ENCODE results near the gene HSBP1L1. TPM values are rescaled to one million over a fixed set of nuclear protein-coding genes. Genes with fewer than 3 reads are reported as not detected.

Gene HSBP1L1
- total RNA-seq, 1 experiment from 2014 or later = not detected

GRCh38 chr18:79924814-79925731, 39.4 kb upstream of the HSBP1L1 start:
- no peaks in the 10 kb centered on the region for H3K79me1 ChIP-seq (ENCODE audit: insufficient read depth, low read depth, low read length, poor library complexity, severe bottlenecking)
- H4K8ac ChIP-seq (replicated peaks; ENCODE audit: insufficient read length, low read depth, low read length) = no peak overlapping the region
- H3K4me1 ChIP-seq (ENCODE audit: insufficient read depth, low read length) = no peaks in the 10 kb centered on the region
- no peaks in the 10 kb centered on the region for H3K23me2 ChIP-seq (ENCODE audit: insufficient read length, low read depth, low read length, poor library complexity, severe bottlenecking)
- 0 out of 3 replicates have a peak, but pooled peaks have one; percentile 12 for TF ChIP-seq CTCF (conservative IDR thresholded peaks at IDR 0.05)
- H3K27me3 ChIP-seq (ENCODE audit: insufficient read depth, low read length) = no peaks in the 10 kb centered on the region; the same call in 1 of the 2 replicates
- no peak overlapping the region for H3K14ac ChIP-seq (ENCODE audit: insufficient read depth, low read length)
- H2BK12ac ChIP-seq (ENCODE audit: insufficient read length, low read depth, low read length) = no peak overlapping the region
- no peak overlapping the region for H3K23ac ChIP-seq (ENCODE audit: insufficient read length, low read depth, low read length)
- no peak overlapping the region for H3T11ph ChIP-seq (ENCODE audit: low read length)
- H4K5ac ChIP-seq (ENCODE audit: insufficient read length, low read depth, low read length) = no peak overlapping the region
- Mint-ChIP-seq H3K27me3 (ENCODE audit: low read depth) (peaks cover 2% of the 10 kb centered on the region; the same call in 1 of the 2 replicates), H3K27ac (no peak overlapping the region), H3K4me1 (peaks cover 13% of the 10 kb centered on the region in 2 experiments), H3K9me3 (peaks cover 17 to 21% of the 10 kb centered on the region in 2 experiments), H3K4me3 (no peak overlapping the region), H3K36me3 (ENCODE audit: insufficient read depth in 1 of 3, low read depth in 3 of 3) (peaks cover 13 to 29% (median 17%) of the 10 kb centered on the region in 3 experiments)
- no peak overlapping the region for H3K4me2 ChIP-seq (ENCODE audit: insufficient read depth, insufficient read length, low read length)
- H3K9ac ChIP-seq (ENCODE audit: extremely low read depth, insufficient read length, low read length) = no peak overlapping the region
- H3K9me3 ChIP-seq (ENCODE audit: control insufficient read depth, low read depth, low read length) = no peaks in the 10 kb centered on the region
- H3K79me2 ChIP-seq (ENCODE audit: insufficient read depth, low read length) = no peaks in the 10 kb centered on the region
- no peak overlapping the region for H3K27ac ChIP-seq (ENCODE audit: insufficient read length, low read depth, low read length)
- no peak overlapping the region for H4K91ac ChIP-seq (ENCODE audit: insufficient read length, low read depth, low read length)
- no peak overlapping the region for H2BK15ac ChIP-seq (ENCODE audit: low read depth, low read length)
- no peak overlapping the region for H3K18ac ChIP-seq (ENCODE audit: insufficient read length, low read depth, low read length)
- no peaks in the 10 kb centered on the region for H4K20me1 ChIP-seq (ENCODE audit: control insufficient read depth, insufficient read depth, insufficient read length)
- DNase-seq = peak; percentile 22
- no CpG with 5 or more reads among the region's 25 CpGs for WGBS (ENCODE audit: extremely low coverage, insufficient read length, low lambda C conversion rate)
- no peak overlapping the region for H2BK20ac ChIP-seq (ENCODE audit: low read depth, low read length, poor library complexity, severe bottlenecking)
- H2BK120ac ChIP-seq (ENCODE audit: low read depth, low read length, poor library complexity, severe bottlenecking) = no peak overlapping the region
- H3K56ac ChIP-seq (ENCODE audit: insufficient read length, low read depth, low read length) = no peak overlapping the region
- H2AK5ac ChIP-seq (ENCODE audit: insufficient read length, low read length) = no peak overlapping the region
- H2BK5ac ChIP-seq (ENCODE audit: insufficient read length, low read length) = no peak overlapping the region
- no peak overlapping the region for H2AFZ ChIP-seq (ENCODE audit: low read length)
- no peak overlapping the region for H3K4ac ChIP-seq (ENCODE audit: low read depth, low read length)
